ENCODE data around the gene MYPOP. TPM values are rescaled to one million over a fixed set of nuclear protein-coding genes. Genes with fewer than 3 reads are reported as not detected.

The MYPOP gene
- total and polyA plus RNA-seq, 2 of the 13 experiments (the other 11 are each of a cell fraction or from before 2014, with no cell fraction given): 2.3 to 2.7 TPM

- TF ChIP-seq ZBTB40 (IDR thresholded peaks at IDR 0.05): no peak
- peak; percentile 31; the same call in 1 of the 2 replicates for TF ChIP-seq ZBTB40 (CRISPR knock-in tag; IDR thresholded peaks at IDR 0.05)
- TF ChIP-seq SP5 (CRISPR knock-in tag; IDR thresholded peaks at IDR 0.05; ENCODE audit: borderline replicate concordance, low read depth): no peak
- TF ChIP-seq DBP (CRISPR knock-in tag; IDR thresholded peaks at IDR 0.05; ENCODE audit: not compliant biosample characterization): peak; percentile 16
- no peak for TF ChIP-seq KIAA2018 (CRISPR knock-in tag; IDR thresholded peaks at IDR 0.05; ENCODE audit: borderline replicate concordance)
- no peak for TF ChIP-seq MTF2 (CRISPR knock-in tag; IDR thresholded peaks at IDR 0.05; ENCODE audit: borderline replicate concordance)
- no peak for TF ChIP-seq KAT2B (IDR thresholded peaks at IDR 0.05; ENCODE audit: borderline replicate concordance, low read depth, low read length)
- peak; percentile 90 for TF ChIP-seq POLR2G (IDR thresholded peaks at IDR 0.05; ENCODE audit: low read depth, low read length)
Observed at GRCh38 chr19:45886427-45887199, 15.8 kb downstream of the MYPOP start (continued).
